Ishikawa (cell line): ENCODE data around the gene ATP11A.

Source experiments
- CEBPB ChIP-seq: IDR thresholded peaks from 2 replicates; pipeline ENCODE4 v1.6.1; 2012
- CREB1 ChIP-seq: IDR thresholded peaks from 2 replicates; pipeline ENCODE4 v1.6.1; 2012; ENCODE audit warnings: low read depth
- EGR1 ChIP-seq: IDR thresholded peaks from 2 replicates; pipeline ENCODE4 v1.6.1; 2012
- EP300 ChIP-seq: IDR thresholded peaks from 2 replicates; pipeline ENCODE4 v1.6.1; 2012; ENCODE audit warnings: borderline replicate concordance
- FOXM1 ChIP-seq: IDR thresholded peaks from 2 replicates; pipeline ENCODE4 v1.6.1; 2012; ENCODE audit warnings: low read depth, borderline replicate concordance
- NFIC ChIP-seq: IDR thresholded peaks from 2 replicates; pipeline ENCODE4 v1.6.1; 2012
- RAD21 ChIP-seq: IDR thresholded peaks from 2 replicates; pipeline ENCODE4 v1.6.1; 2012; ENCODE audit warnings: low read depth
- TAF1 ChIP-seq: IDR thresholded peaks from 2 replicates; pipeline ENCODE4 v1.6.1; 2012; ENCODE audit warnings: low read depth, mild to moderate bottlenecking
- TCF12 ChIP-seq: IDR thresholded peaks from 2 replicates; pipeline ENCODE4 v1.6.1; 2012; ENCODE audit warnings: low read depth
- TEAD4 ChIP-seq: IDR thresholded peaks from 2 replicates; pipeline ENCODE4 v1.6.1; 2012
- YY1 ChIP-seq: IDR thresholded peaks from 2 replicates; pipeline ENCODE4 v1.6.1; 2012; ENCODE audit warnings: low read depth
- ZBTB7A ChIP-seq: IDR thresholded peaks from 2 replicates; pipeline ENCODE4 v1.6.1; 2012; ENCODE audit warnings: low read depth
- TF ChIP-seq, protein P1 (sequence below): IDR thresholded peaks from 2 replicates; pipeline ENCODE4 v1.6.1; 2012
- TF ChIP-seq, protein P2 (sequence below): IDR thresholded peaks from 2 replicates; pipeline ENCODE4 v1.6.1; 2012; ENCODE audit warnings: low read depth, mild to moderate bottlenecking
- TF ChIP-seq, protein P3 (sequence below): IDR thresholded peaks from 2 replicates; pipeline ENCODE4 v1.6.1; 2012

The ATP11A gene

DNA sequence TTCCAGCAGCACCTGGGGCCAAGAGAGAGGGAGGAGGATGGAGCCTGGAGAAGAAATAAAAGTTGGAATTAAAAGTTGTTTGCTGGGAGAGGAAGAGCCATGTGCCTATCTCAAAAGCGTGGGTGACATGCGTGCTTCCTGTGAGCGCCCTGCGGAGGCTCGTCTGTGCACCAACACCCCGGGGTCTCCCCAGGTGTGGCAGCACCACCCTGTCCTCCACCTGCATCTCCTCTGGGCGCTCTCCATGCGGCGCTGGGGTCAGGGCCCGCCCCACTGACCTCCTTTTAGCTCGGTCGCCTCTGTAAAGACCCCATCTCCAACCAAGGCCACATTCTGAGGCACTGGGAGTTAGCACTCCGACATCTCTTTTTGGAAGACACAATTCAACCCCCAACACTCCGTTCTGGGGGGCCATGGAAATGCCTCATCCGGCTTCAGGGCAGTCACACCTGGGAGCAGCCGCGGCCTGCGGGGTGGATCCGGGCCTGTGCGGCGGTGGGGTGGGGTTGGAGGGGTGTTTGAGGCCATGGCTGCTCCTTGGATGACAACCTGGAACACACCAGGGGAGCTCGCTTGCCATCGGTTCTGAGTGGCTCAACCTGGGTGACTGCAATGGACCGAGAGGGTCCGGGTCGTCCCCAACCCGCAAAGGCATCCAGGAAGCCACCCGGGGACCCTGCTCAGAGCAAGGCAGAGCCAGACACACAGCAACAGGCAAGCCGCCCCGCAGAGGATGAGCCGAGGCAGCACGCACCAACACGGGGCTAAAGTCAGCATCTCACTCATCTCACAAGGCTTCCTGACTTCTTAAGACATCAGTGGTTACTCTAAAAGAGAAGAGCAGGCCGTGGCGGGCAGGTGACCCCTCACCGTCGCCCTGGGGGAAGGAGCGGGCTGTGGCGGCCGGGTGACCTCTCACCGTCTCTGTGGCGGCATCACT lies 199.8 kb downstream of the ATP11A start:
- TF ChIP-seq TAF1, result no peak
- TF ChIP-seq TCF12, result no peak
- no peak for TF ChIP-seq FOXM1
- TF ChIP-seq, protein P1, sequence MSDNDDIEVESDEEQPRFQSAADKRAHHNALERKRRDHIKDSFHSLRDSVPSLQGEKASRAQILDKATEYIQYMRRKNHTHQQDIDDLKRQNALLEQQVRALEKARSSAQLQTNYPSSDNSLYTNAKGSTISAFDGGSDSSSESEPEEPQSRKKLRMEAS, result no peak
- TF ChIP-seq, protein P2, sequence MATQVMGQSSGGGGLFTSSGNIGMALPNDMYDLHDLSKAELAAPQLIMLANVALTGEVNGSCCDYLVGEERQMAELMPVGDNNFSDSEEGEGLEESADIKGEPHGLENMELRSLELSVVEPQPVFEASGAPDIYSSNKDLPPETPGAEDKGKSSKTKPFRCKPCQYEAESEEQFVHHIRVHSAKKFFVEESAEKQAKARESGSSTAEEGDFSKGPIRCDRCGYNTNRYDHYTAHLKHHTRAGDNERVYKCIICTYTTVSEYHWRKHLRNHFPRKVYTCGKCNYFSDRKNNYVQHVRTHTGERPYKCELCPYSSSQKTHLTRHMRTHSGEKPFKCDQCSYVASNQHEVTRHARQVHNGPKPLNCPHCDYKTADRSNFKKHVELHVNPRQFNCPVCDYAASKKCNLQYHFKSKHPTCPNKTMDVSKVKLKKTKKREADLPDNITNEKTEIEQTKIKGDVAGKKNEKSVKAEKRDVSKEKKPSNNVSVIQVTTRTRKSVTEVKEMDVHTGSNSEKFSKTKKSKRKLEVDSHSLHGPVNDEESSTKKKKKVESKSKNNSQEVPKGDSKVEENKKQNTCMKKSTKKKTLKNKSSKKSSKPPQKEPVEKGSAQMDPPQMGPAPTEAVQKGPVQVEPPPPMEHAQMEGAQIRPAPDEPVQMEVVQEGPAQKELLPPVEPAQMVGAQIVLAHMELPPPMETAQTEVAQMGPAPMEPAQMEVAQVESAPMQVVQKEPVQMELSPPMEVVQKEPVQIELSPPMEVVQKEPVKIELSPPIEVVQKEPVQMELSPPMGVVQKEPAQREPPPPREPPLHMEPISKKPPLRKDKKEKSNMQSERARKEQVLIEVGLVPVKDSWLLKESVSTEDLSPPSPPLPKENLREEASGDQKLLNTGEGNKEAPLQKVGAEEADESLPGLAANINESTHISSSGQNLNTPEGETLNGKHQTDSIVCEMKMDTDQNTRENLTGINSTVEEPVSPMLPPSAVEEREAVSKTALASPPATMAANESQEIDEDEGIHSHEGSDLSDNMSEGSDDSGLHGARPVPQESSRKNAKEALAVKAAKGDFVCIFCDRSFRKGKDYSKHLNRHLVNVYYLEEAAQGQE, result no peak
- TF ChIP-seq, protein P3, sequence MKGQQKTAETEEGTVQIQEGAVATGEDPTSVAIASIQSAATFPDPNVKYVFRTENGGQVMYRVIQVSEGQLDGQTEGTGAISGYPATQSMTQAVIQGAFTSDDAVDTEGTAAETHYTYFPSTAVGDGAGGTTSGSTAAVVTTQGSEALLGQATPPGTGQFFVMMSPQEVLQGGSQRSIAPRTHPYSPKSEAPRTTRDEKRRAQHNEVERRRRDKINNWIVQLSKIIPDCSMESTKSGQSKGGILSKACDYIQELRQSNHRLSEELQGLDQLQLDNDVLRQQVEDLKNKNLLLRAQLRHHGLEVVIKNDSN, result no peak
- TF ChIP-seq EP300, result no peak
- no peak for TF ChIP-seq EGR1
- no peak for TF ChIP-seq RAD21
- no peak for TF ChIP-seq TEAD4
- TF ChIP-seq CEBPB, result no peak
- TF ChIP-seq YY1, result no peak
- no peak for TF ChIP-seq NFIC
- no peak for TF ChIP-seq ZBTB7A
- no peak for TF ChIP-seq CREB1

DNA sequence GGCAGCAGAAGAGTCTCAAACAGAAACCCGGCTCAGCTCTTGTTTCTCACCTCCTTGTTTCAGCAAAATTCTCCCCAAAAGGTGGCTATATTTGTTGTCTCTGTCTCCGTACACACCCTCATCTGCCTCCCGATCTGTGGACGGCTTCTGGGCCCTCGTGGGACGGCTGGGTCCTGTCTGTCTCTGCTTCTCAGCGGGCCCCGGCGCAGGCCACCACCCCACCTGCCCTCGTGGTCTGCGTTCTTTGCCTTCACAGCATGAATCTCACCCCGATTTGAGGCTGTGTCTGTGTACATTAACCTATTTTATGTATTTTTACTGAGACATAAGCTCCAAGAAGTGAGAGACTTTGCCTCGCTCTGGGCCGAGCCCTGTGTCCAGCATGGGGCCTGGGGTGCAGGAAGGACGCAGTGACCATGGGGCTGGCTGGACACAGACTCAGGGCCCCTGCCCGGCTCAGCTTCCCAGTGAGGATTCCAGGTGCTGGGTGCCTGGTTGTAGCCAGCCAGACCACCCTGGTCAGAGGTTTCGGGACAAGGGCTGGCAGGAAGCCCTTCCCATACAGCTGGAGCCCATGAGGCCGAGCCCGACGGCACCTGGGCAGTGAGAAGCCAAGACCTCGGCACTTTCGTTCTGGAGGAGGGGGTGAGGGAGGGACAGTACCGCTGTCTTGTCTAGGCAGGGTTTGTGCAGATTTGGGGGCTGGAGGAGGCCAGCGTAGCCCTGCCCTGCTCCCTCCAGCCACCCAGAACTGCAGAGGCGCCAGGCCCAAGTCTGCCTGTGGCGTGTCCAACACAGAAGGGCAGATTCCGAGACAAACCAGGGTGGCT lies 200.7 kb downstream of the ATP11A start:
- TF ChIP-seq RAD21 (no peak), CREB1 (no peak), ZBTB7A (no peak), NFIC (no peak), EGR1 (no peak), TAF1 (no peak), TEAD4 (no peak)
- TF ChIP-seq, protein P2, result no peak
- TF ChIP-seq, protein P1, result no peak

DNA sequence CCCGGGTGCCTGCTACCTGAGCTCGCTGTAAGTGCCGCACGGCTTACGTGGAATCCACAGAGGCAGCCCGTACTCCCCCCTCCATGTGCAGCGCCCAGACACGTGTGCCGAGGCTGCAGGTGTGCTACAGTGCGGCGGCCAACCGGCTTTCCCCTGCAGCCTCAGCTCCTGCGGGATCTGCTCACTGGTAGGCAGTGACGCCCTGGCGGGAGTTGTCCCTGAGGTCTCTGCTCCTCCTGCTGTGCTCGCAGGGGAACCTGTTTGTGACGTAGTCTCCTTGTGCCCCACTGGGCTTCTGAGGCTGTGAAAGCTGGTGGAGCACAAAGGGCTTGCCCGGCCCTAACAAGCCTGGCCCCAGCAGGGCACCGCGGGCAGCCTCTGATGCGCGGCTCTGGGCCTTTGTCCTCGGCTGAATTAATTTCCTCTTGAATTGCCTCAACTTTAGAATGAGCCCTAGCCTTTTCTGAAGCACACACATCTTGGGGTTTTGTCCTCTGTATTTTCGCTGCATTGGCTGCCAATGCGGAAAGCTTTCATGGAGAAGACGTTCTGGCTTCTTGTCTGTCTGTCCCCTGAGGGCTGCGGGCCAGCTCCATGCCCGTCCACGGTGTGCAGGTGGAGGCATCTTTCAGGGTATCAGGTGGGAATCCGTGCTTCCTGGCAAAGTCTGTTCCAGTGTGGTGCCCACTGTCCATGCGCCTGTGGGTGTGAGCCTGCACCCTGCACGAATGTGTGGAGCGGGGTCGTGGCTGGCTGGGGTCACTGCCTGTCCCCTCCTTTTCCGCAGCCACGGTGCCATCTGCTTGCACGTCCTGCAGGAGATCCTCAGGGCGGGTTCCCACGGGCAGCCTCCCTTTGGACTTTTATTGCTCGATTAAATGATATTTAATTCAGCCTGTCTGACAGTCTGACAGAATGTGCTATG lies 201.9 kb downstream of the ATP11A start:
- TF ChIP-seq TAF1 (no peak), TCF12 (peak; percentile 64; the same call in 1 of the 2 replicates), CREB1 (peak; percentile 45), FOXM1 (no peak), ZBTB7A (peak; percentile 20; the same call in 1 of the 2 replicates)
- TF ChIP-seq, protein P1, result peak; percentile 92
- TF ChIP-seq, protein P3, result peak; percentile 66

DNA sequence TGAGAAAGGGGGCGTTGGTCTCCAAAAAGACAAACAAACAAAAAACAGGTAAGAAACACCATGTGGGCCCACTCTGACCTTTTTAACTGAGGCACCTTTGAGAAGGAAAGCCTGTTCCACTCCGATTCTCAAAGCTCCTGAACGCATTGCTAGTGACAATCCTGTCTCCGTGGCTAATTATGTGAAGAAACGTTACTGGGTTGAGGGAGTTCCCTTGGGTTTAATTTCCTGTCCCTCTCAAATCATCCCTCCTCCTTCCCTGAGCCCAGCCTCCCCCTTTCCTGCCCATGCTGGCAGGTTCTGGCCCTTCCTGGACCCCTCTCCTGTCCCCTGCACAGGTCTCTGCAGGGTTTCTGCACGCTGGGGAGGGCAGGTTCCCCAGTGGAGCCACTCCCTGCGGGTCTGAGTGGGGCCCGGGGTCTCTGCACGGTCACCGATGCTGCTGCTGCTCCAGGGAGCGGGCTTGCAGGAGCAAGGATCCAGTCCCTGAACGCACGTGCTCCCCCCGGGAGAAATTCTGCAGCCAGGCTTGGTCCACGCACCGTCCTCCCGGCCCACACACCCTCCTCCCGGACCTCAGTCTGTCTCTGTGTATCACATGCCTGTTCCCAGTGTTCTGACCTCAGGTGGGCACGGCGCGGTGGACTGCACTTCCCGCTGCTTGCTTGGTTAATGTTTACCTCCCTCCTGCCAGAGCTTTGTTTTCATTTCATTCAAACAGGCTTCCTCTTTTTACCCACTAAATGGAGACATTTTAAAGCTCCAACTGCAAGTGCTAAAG lies 202.8 kb downstream of the ATP11A start:
- no peak for TF ChIP-seq TAF1
- TF ChIP-seq CREB1, result no peak
